Gastrocnemius medialis (tissue), 4 donors: ENCODE data around the gene PAX2. TPM values are rescaled to one million over a fixed set of nuclear protein-coding genes. Genes with fewer than 3 reads are reported as not detected.

Experiments
- ATAC-seq, 2 donors: fragments of 150-250 bp; one replicate each; pipeline ENCODE4 v1.9.1; 2016
- DNase-seq, 2 donors: peaks; one replicate each; pipeline ENCODE4 v3.0.0-alpha.2; 2019
- H3K27ac ChIP-seq, 4 donors: fragments of 200-600 bp; sonication (generic); 1 replicate in 1 of 4; 2 replicates in 3 of 4; pipeline ENCODE4 v1.5.1; 2016 to 2018; ENCODE audit warnings: mild to moderate bottlenecking in 2 of 4, moderate library complexity in 1 of 4
- H3K27me3 ChIP-seq, 3 donors: fragments of 200-600 bp; sonication (generic) in 2 of 3; 1 replicate in 1 of 3; 2 replicates in 2 of 3; pipeline versions ENCODE4 v1.5.1 to v1.6.0; 2016 to 2019; ENCODE audit warnings: mild to moderate bottlenecking in 1 of 3, moderate library complexity in 1 of 3
- H3K36me3 ChIP-seq, 2 donors: fragments of 200-600 bp; sonication (generic) in 1 of 2; one replicate each; pipeline ENCODE4 v1.5.1; 2017 to 2018
- H3K4me1 ChIP-seq, 2 donors: fragments of 200-600 bp; sonication (generic) in 1 of 2; one replicate each; pipeline ENCODE4 v1.5.1; 2016 to 2017; ENCODE audit warnings: mild to moderate bottlenecking in 2 of 2
- H3K4me3 ChIP-seq, 4 donors: fragments of 200-600 bp; sonication (generic) in 3 of 4; 1 replicate in 1 of 4; 2 replicates in 3 of 4; pipeline ENCODE4 v1.5.1; 2016 to 2019; ENCODE audit warnings: mild to moderate bottlenecking in 2 of 4
- H3K9me3 ChIP-seq, 3 donors: fragments of 200-600 bp; sonication (generic) in 2 of 3; 1 replicate in 1 of 3; 2 replicates in 2 of 3; pipeline ENCODE4 v1.5.1; 2016 to 2019
- POLR2A ChIP-seq, 2 donors: fragments of 450-650 bp; IDR thresholded peaks; one replicate each; pipeline ENCODE4 v1.6.1; 2017; ENCODE audit warnings: antibody characterized with exemption in 2 of 2, mild to moderate bottlenecking in 2 of 2, moderate library complexity in 2 of 2
- in situ Hi-C, 4 donors: fragments of 200-750 bp; cut with MboI; loops; one replicate each; pipeline versions ENCODE4 v1.15.0 to v1.8.0; 2017; ENCODE audit warnings: low sequenced_read_pairs in 4 of 4
- intact Hi-C: fragments of 100-400 bp; cut with DNase I; formaldehyde crosslinking; loops from one replicate; pipeline ENCODE4 v1.15.1; 2023; ENCODE audit warnings: low total_unique reads
- total RNA-seq, 4 donors: library from RNA; depleted of rRNA; stranded (reverse); fragments of >200 nt; gene quantifications; one replicate each; pipeline versions ENCODE4 v1.1.0 to v1.2.3, GENCODE V29; 2016
- TF ChIP-seq, protein P1 (sequence below), 5 experiments: fragments of 450-650 bp in 3 of 5; fragments of 200-600 bp in 2 of 5; sonication (generic) in 2 of 5; IDR thresholded peaks in 4 of 5; conservative IDR thresholded peaks in 1 of 5; 1 replicate in 4 of 5; 2 replicates in 1 of 5; pipeline ENCODE4 v1.5.1; 2016 to 2019; ENCODE audit warnings: antibody characterized with exemption in 5 of 5, mild to moderate bottlenecking in 3 of 5, moderate library complexity in 3 of 5

PAX2 gene
- total RNA-seq, 4 donors from 2014 or later: not detected

DNA sequence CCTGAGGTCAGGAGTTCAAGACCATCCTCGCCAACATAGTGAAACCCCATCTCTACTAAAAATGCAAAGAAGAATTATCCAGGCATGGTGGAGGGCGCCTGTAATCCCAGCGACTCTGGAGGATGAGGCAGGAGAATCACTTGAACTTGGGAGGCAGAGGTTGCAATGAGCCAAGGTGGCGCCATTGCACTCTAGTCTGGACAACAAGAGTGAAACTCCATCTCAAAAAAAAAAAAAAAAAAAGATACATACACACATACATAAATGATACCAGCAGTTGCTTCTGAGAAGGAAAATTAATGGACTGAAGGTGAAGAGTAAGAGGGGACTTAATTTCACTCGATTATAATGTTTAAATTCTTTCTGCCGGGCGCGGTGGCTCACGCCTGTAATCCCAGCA, 40.2 kb upstream of the PAX2 start:
- no peak for ATAC-seq
- H3K4me1 ChIP-seq: no peaks in the 10 kb centered on the region
- no peaks in the 10 kb centered on the region for H3K9me3 ChIP-seq
- TF ChIP-seq POLR2A (IDR thresholded peaks at IDR 0.05): no peak
- TF ChIP-seq, protein P1, sequence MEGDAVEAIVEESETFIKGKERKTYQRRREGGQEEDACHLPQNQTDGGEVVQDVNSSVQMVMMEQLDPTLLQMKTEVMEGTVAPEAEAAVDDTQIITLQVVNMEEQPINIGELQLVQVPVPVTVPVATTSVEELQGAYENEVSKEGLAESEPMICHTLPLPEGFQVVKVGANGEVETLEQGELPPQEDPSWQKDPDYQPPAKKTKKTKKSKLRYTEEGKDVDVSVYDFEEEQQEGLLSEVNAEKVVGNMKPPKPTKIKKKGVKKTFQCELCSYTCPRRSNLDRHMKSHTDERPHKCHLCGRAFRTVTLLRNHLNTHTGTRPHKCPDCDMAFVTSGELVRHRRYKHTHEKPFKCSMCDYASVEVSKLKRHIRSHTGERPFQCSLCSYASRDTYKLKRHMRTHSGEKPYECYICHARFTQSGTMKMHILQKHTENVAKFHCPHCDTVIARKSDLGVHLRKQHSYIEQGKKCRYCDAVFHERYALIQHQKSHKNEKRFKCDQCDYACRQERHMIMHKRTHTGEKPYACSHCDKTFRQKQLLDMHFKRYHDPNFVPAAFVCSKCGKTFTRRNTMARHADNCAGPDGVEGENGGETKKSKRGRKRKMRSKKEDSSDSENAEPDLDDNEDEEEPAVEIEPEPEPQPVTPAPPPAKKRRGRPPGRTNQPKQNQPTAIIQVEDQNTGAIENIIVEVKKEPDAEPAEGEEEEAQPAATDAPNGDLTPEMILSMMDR (IDR thresholded peaks at IDR 0.05 in 4 of 5, conservative IDR thresholded peaks at IDR 0.05 in 1 of 5): no peak
- H3K27ac ChIP-seq: no peak overlapping the region
- no peak for DNase-seq
- in situ Hi-C loops (no loop called here), intact Hi-C loops (no loop called here)
- peaks cover 30 to 34% (median 34%) of the 10 kb centered on the region in 3 donors for H3K27me3 ChIP-seq
- H3K4me3 ChIP-seq: no peak overlapping the region
- no peaks in the 10 kb centered on the region for H3K36me3 ChIP-seq

DNA sequence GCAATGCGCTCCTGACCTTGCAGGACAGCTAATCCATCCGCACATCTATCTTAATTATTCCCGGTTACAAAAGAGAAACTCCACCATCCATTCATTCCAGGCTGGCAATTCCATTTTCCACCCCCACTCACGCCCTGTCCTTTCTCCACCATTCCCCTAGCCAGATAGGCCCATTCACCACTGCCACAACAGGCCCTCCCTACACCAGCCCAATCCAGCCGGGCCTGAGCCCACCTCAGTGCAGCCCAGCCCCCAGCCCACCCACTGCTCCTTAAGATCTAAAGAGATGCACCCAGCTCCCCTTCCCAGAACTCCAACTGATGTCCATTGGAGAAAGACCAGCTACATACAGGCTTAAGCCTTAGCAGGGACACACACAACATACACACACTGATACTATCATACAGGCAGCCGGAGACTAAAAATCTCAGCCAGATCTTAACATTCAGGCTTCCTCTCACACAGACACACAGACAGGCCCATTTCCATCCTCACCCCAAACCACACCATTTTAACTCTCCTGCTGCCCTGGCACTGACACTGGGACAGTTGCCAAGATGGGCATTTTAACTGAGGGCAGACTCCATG, 38.0 kb upstream of the PAX2 start:
- intact Hi-C loops: no loop called here

DNA sequence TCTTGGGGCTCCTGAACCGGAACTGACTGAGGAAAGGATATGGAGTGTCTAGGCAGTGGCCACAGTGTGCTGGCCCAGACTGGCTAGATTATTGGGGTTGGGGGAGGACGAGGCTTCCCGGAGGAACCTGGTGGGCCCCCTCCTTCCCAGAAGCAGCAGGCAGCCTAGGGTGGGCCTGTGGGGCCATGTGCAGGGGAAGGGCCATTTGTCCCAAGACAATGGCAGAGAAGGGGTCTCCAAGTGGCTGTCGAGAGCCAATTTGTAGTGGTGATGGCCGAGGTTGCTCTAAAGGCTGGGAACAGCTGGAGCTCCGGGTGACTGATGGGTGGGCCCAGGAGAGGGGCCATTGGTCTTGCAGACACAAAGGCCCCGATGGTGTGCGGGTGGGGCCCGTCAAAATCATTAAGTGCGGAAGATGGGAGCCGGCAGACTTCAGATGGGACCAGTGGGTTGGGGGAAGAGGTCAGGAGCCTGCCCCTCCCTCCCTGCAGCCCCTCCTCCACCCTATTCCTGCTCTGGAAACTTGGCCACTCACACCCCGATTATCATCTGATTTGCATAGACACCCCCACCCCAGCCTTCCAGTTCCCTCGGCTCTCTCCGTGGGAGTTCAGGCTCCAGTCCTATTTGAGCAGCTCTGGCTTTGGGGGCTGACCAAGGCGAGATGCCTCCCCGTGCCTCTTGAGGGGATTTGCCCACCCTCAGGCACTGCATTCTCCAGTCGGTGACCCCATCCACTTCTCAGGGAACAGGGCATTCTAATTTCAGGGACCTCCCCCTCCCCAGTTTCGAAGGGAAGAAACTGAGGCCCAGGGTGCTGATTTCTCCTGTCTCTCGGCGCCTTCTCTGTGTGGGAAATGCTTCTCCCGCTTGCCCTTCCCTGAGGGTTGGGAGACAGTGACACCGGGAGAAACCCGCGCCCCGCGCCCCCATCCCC, 36.0 kb upstream of the PAX2 start:
- intact Hi-C loops: no loop called here
- TF ChIP-seq POLR2A (IDR thresholded peaks at IDR 0.05): no peak
- TF ChIP-seq, protein P1 (IDR thresholded peaks at IDR 0.05 in 4 of 5, conservative IDR thresholded peaks at IDR 0.05 in 1 of 5): no peak
- ATAC-seq (no peak), DNase-seq (no peak)
- Histone ChIP-seq H3K9me3 (no peaks in the 10 kb centered on the region), H3K27ac (no peak overlapping the region), H3K4me1 (no peaks in the 10 kb centered on the region), H3K36me3 (no peaks in the 10 kb centered on the region), H3K27me3 (peaks cover 59 to 72% (median 70%) of the 10 kb centered on the region in 3 donors), H3K4me3 (peak overlapping the region in 1 of 4 donors; percentile 17)
- in situ Hi-C loops: no loop called here

More for the DNA sequence above, 38.0 kb upstream of the PAX2 start:
- no peaks in the 10 kb centered on the region for H3K36me3 ChIP-seq
- H3K27ac ChIP-seq: no peak overlapping the region
- in situ Hi-C loops: no loop called here
- ATAC-seq: no peak
- TF ChIP-seq, protein P1 (IDR thresholded peaks at IDR 0.05 in 4 of 5, conservative IDR thresholded peaks at IDR 0.05 in 1 of 5): no peak
- TF ChIP-seq POLR2A (IDR thresholded peaks at IDR 0.05): no peak
- no peaks in the 10 kb centered on the region for H3K4me1 ChIP-seq
- H3K27me3 ChIP-seq: peaks cover 41 to 52% (median 51%) of the 10 kb centered on the region in 3 donors
- no peaks in the 10 kb centered on the region for H3K9me3 ChIP-seq
- no peak overlapping the region for H3K4me3 ChIP-seq
- DNase-seq: no peak

DNA sequence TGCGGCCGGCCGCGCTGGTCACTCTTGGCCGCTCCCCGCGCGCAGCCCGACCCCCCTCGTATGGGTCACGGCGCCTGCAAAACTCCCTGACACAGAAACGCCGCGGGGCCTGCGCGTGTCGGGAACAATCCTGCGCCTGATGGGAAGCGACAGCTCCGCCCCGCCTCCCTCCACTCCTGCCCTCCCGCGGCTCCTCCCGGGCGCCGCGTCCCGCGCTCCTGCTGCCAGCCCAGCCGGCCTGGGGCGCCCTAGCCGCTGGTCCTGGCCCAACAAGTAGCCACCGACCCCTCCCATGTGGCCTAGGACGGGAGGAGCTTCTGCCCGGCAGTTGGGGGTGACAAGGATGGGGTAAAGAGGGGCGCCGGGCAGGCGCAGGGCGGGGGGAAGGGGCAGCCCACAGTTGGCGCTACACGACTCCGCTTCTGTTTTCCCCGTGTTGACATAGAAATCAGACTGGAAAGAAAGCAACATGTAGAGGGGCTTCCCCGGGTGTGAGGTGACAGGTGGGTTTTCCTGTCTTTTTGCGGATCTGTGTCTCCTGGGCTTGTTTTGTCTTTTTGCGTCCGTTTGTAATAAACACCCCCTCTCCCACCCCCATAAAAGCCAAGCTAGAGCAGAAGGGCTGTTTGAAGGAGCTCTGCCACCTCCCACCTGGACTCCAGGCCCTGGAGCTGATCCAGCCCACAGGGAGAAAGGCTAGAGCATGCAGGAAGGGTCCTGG, 35.1 kb upstream of the PAX2 start:
- intact Hi-C loops: no loop called here

More for the DNA sequence above, 35.1 kb upstream of the PAX2 start:
- Histone ChIP-seq H3K36me3 (no peaks in the 10 kb centered on the region), H3K27me3 (peaks cover 63 to 81% (median 72%) of the 10 kb centered on the region in 3 donors), H3K9me3 (no peaks in the 10 kb centered on the region), H3K27ac (no peak overlapping the region), H3K4me3 (peak overlapping the region in 1 of 4 donors; percentile 17), H3K4me1 (no peaks in the 10 kb centered on the region)
- ATAC-seq (no peak), DNase-seq (no peak)
- in situ Hi-C loops: no loop called here
- TF ChIP-seq, protein P1 (IDR thresholded peaks at IDR 0.05 in 4 of 5, conservative IDR thresholded peaks at IDR 0.05 in 1 of 5): no peak
- TF ChIP-seq POLR2A (IDR thresholded peaks at IDR 0.05): no peak
